BLaER1 treated with 17β-estradiol and CSF1 and Interleukin-3, amounts not matched to agents 10 nM and 100 nM (cell line): ENCODE data around the gene MAD1L1.

Source experiments
- H3K27ac ChIP-seq, 11 experiments: shearing (Covaris generic); formaldehyde crosslinking; 2 replicates each; pipeline ENCODE4 v1.8.1; 2022
- H3K27me3 ChIP-seq, 11 experiments: shearing (Covaris generic); formaldehyde crosslinking; 2 replicates each; pipeline ENCODE4 v1.8.1; 2022
- H3K36me3 ChIP-seq, 11 experiments: shearing (Covaris generic); formaldehyde crosslinking; 2 replicates each; pipeline ENCODE4 v1.8.1; 2022
- H3K4me1 ChIP-seq, 10 experiments: shearing (Covaris generic); formaldehyde crosslinking; 2 replicates each; pipeline ENCODE4 v1.8.1; 2022
- H3K4me2 ChIP-seq, 11 experiments: shearing (Covaris generic); formaldehyde crosslinking; 2 replicates each; pipeline ENCODE4 v1.8.1; 2022
- H3K4me3 ChIP-seq, 10 experiments: shearing (Covaris generic); formaldehyde crosslinking; 2 replicates each; pipeline ENCODE4 v1.8.1; 2022
- H3K9ac ChIP-seq, 11 experiments: shearing (Covaris generic); formaldehyde crosslinking; 2 replicates each; pipeline ENCODE4 v1.8.1; 2022
- H3K9me3 ChIP-seq, 11 experiments: shearing (Covaris generic); formaldehyde crosslinking; replicated peaks in 1 of 11; 2 replicates each; pipeline ENCODE4 v1.8.1; 2022
- H4K20me1 ChIP-seq, 11 experiments: shearing (Covaris generic); formaldehyde crosslinking; 2 replicates each; pipeline ENCODE4 v1.8.1; 2022
- Cebpa-rat ChIP-seq, 11 experiments: shearing (Covaris generic); IDR thresholded peaks; 2 replicates each; pipeline ENCODE4 v1.8.1; 2022

MAD1L1 gene

GRCh38 chr7:2215851-2216250, 16.9 kb downstream of the MAD1L1 start:
- Histone ChIP-seq H3K9me3 (no peaks in the 10 kb centered on the region), H3K4me2 (no peak overlapping the region), H3K36me3 (peaks cover 91 to 98% (median 96%) of the 10 kb centered on the region in 11 experiments), H3K9ac (no peak overlapping the region), H3K4me3 (no peak overlapping the region), H3K27ac (no peak overlapping the region), H3K4me1 (peaks cover 0 to 18% (median 11%) of the 10 kb centered on the region in 10 experiments; a peak in 12 of 20 replicates), H4K20me1 (peaks cover 13 to 96% (median 65%) of the 10 kb centered on the region in 11 experiments; a peak in 21 of 22 replicates), H3K27me3 (no peaks in the 10 kb centered on the region)
- no peak for TF ChIP-seq Cebpa-rat (IDR thresholded peaks at IDR 0.05)

GRCh38 chr7:2214636-2215035, 18.1 kb downstream of the MAD1L1 start:
- TF ChIP-seq Cebpa-rat (IDR thresholded peaks at IDR 0.05) = no peak
- H3K36me3 ChIP-seq = peaks cover 86 to 95% (median 90%) of the 10 kb centered on the region in 11 experiments
- no peak overlapping the region for H3K4me2 ChIP-seq
- no peaks in the 10 kb centered on the region for H3K27me3 ChIP-seq
- no peak overlapping the region for H3K27ac ChIP-seq
- H3K9me3 ChIP-seq = no peaks in the 10 kb centered on the region
- no peak overlapping the region for H3K4me3 ChIP-seq
- 0 out of 22 replicates have a peak overlapping the region, but pooled peaks of 1 of the 11 experiments have one; percentile 2 for H3K9ac ChIP-seq
- H3K4me1 ChIP-seq = peaks cover 0 to 24% (median 16%) of the 10 kb centered on the region in 10 experiments; a peak in 18 of 20 replicates
- H4K20me1 ChIP-seq = peaks cover 7 to 96% (median 67%) of the 10 kb centered on the region in 11 experiments; a peak in 20 of 22 replicates

- no peaks in the 10 kb centered on the region for H3K27me3 ChIP-seq
- TF ChIP-seq Cebpa-rat (IDR thresholded peaks at IDR 0.05) = no peak
- no peak overlapping the region for H3K4me2 ChIP-seq
- no peak overlapping the region for H3K4me3 ChIP-seq
- 0 out of 22 replicates have a peak overlapping the region, but pooled peaks of 1 of the 11 experiments have one; percentile 2 for H3K9ac ChIP-seq
- peaks cover 0 to 33% (median 26%) of the 10 kb centered on the region in 10 experiments; a peak in 18 of 20 replicates for H3K4me1 ChIP-seq
- H4K20me1 ChIP-seq = peaks cover 16 to 100% (median 76%) of the 10 kb centered on the region in 11 experiments; a peak in 21 of 22 replicates
- no peaks in the 10 kb centered on the region for H3K9me3 ChIP-seq
- H3K36me3 ChIP-seq = peaks cover 83 to 94% (median 90%) of the 10 kb centered on the region in 11 experiments
- H3K27ac ChIP-seq = no peak overlapping the region
These were observed 19.1 kb downstream of the MAD1L1 start for GRCh38 chr7:2213551-2214215.

GRCh38 chr7:2212906-2213305, 19.8 kb downstream of the MAD1L1 start:
- Histone ChIP-seq H4K20me1 (peaks cover 18 to 100% (median 75%) of the 10 kb centered on the region in 11 experiments; a peak in 21 of 22 replicates), H3K9ac (no peak overlapping the region; a peak in 1 of 22 replicates), H3K9me3 (no peaks in the 10 kb centered on the region), H3K4me3 (no peak overlapping the region), H3K4me2 (no peak overlapping the region), H3K27ac (no peak overlapping the region), H3K27me3 (no peaks in the 10 kb centered on the region), H3K4me1 (peaks cover 0 to 40% (median 33%) of the 10 kb centered on the region in 10 experiments; a peak in 18 of 20 replicates), H3K36me3 (peaks cover 84 to 94% (median 90%) of the 10 kb centered on the region in 11 experiments)
- TF ChIP-seq Cebpa-rat (IDR thresholded peaks at IDR 0.05) = no peak

- Histone ChIP-seq H3K9me3 (no peaks in the 10 kb centered on the region), H3K4me3 (no peak overlapping the region), H3K4me2 (no peak overlapping the region), H4K20me1 (peaks cover 18 to 100% (median 75%) of the 10 kb centered on the region in 11 experiments; a peak in 21 of 22 replicates), H3K4me1 (peaks cover 0 to 37% (median 33%) of the 10 kb centered on the region in 10 experiments; a peak in 18 of 20 replicates), H3K36me3 (peaks cover 84 to 94% (median 90%) of the 10 kb centered on the region in 11 experiments), H3K9ac (0 out of 22 replicates have a peak overlapping the region, but pooled peaks of 1 of the 11 experiments have one; percentile 26), H3K27ac (no peak overlapping the region), H3K27me3 (no peaks in the 10 kb centered on the region)
- TF ChIP-seq Cebpa-rat (IDR thresholded peaks at IDR 0.05) = no peak
These were observed 20.8 kb downstream of the MAD1L1 start for GRCh38 chr7:2211926-2212325.

GRCh38 chr7:2211259-2211880, 21.4 kb downstream of the MAD1L1 start:
- H3K4me3 ChIP-seq = no peak overlapping the region
- peaks cover 82 to 94% (median 89%) of the 10 kb centered on the region in 11 experiments for H3K36me3 ChIP-seq
- H3K27ac ChIP-seq = no peak overlapping the region
- H3K4me2 ChIP-seq = no peak overlapping the region
- H4K20me1 ChIP-seq = peaks cover 18 to 98% (median 70%) of the 10 kb centered on the region in 11 experiments; a peak in 21 of 22 replicates
- no peaks in the 10 kb centered on the region for H3K9me3 ChIP-seq
- H3K27me3 ChIP-seq = no peaks in the 10 kb centered on the region
- TF ChIP-seq Cebpa-rat (IDR thresholded peaks at IDR 0.05) = no peak
- H3K4me1 ChIP-seq = peaks cover 0 to 35% (median 31%) of the 10 kb centered on the region in 10 experiments; a peak in 18 of 20 replicates
- H3K9ac ChIP-seq = peak overlapping the region in 2 of 11 experiments; percentile 12 to 26; a peak in 2 of 22 replicates

- Histone ChIP-seq H3K4me3 (no peak overlapping the region), H3K9ac (peak overlapping the region in 1 of 11 experiments; percentile 12; a peak in 1 of 22 replicates), H3K4me2 (no peak overlapping the region), H3K36me3 (peaks cover 79 to 94% (median 85%) of the 10 kb centered on the region in 11 experiments), H3K27ac (no peak overlapping the region), H3K9me3 (no peaks in the 10 kb centered on the region), H3K4me1 (peaks cover 0 to 35% (median 31%) of the 10 kb centered on the region in 10 experiments; a peak in 18 of 20 replicates), H4K20me1 (peaks cover 18 to 95% (median 64%) of the 10 kb centered on the region in 11 experiments; a peak in 21 of 22 replicates), H3K27me3 (no peaks in the 10 kb centered on the region)
- no peak for TF ChIP-seq Cebpa-rat (IDR thresholded peaks at IDR 0.05)
These were observed 22.0 kb downstream of the MAD1L1 start for GRCh38 chr7:2210551-2211258.

GRCh38 chr7:2209961-2210323, 22.8 kb downstream of the MAD1L1 start:
- Histone ChIP-seq H3K27me3 (no peaks in the 10 kb centered on the region), H3K27ac (0 out of 22 replicates have a peak overlapping the region, but pooled peaks of 1 of the 11 experiments have one; percentile 43), H3K4me3 (no peak overlapping the region), H3K4me2 (peak overlapping the region in 10 of 11 experiments; percentile 33 to 79 (median 46); a peak in 18 of 22 replicates), H3K4me1 (peaks cover 0 to 32% (median 31%) of the 10 kb centered on the region in 10 experiments; a peak in 18 of 20 replicates), H3K36me3 (peaks cover 71 to 91% (median 80%) of the 10 kb centered on the region in 11 experiments), H4K20me1 (peaks cover 18 to 95% (median 66%) of the 10 kb centered on the region in 11 experiments; a peak in 21 of 22 replicates), H3K9ac (peak overlapping the region in 8 of 11 experiments; percentile 18 to 57 (median 36); a peak in 11 of 22 replicates), H3K9me3 (no peaks in the 10 kb centered on the region)
- TF ChIP-seq Cebpa-rat (IDR thresholded peaks at IDR 0.05) = no peak
